Adrenal gland (tissue), 5 donors: ENCODE measurements around the gene MC1R.

ENCODE experiments used
- CTCF ChIP-seq, 6 experiments: fragments of 450-650 bp in 4 of 6; fragments of 200-600 bp in 2 of 6; sonication (generic) in 1 of 6; IDR thresholded peaks; 1 replicate in 5 of 6; 2 replicates in 1 of 6; pipeline versions ENCODE4 v1.5.1 to v1.8.0; 2016 to 2021; ENCODE audit warnings: antibody characterized with exemption in 6 of 6, mild to moderate bottlenecking in 2 of 6, moderate library complexity in 1 of 6
- POLR2A ChIP-seq, 2 donors: fragments of 450-650 bp; IDR thresholded peaks; one replicate each; pipeline ENCODE4 v1.6.1; 2017; ENCODE audit warnings: antibody characterized with exemption in 2 of 2, mild to moderate bottlenecking in 2 of 2, moderate library complexity in 1 of 2
- donor health status: DM: no; HTN: no; CAD: no.

GRCh38 chr16:89904606-89905510, 13.8 kb upstream of the MC1R start:
- TF ChIP-seq CTCF (IDR thresholded peaks at IDR 0.05) = no peak
- TF ChIP-seq POLR2A (IDR thresholded peaks at IDR 0.05) = no peak
